K562 (cell line): Measurements from ENCODE around the gene MMEL1.

Experiments
- CREB1 ChIP-seq, 2 experiments: sonication (generic) in 1 of 2; formaldehyde crosslinking in 1 of 2; IDR thresholded peaks; 2 replicates each; pipeline versions ENCODE4 v1.6.1 to v1.8.0; 2012 to 2022; ENCODE audit warnings: inconsistent platforms in 1 of 2, mild to moderate bottlenecking in 1 of 2, missing genetic modification reagents in 1 of 2, moderate library complexity in 1 of 2
- CTCF ChIP-seq, 3 experiments: IDR thresholded peaks in 2 of 3; conservative IDR thresholded peaks in 1 of 3; 2 replicates each; pipeline ENCODE4 v1.5.1; 2011 to 2012; ENCODE audit warnings: low read length in 3 of 3, mild to moderate bottlenecking in 3 of 3, control low read depth in 2 of 3, improper control_type of control experiment in 1 of 3, inconsistent platforms in 1 of 3, low read depth in 1 of 3, mixed read lengths in 1 of 3, moderate library complexity in 1 of 3; ENCODE audit not compliant: insufficient read depth in 2 of 3

- TF ChIP-seq CREB1 (IDR thresholded peaks at IDR 0.05) = no peak
- TF ChIP-seq CREB1 (CRISPR knock-in tag; IDR thresholded peaks at IDR 0.05) = no peak
- TF ChIP-seq CTCF (IDR thresholded peaks at IDR 0.05 in 2 of 3, conservative IDR thresholded peaks at IDR 0.05 in 1 of 3; ENCODE audit: insufficient read depth in 2 of 3, low read depth in 1 of 3, low read length in 3 of 3) = no peak
Measured at GRCh38 chr1:2632561-2633361, at the start of gene MMEL1.
